HepG2 (cell line): ENCODE results near the gene DLG2. TPM values are rescaled to one million over a fixed set of nuclear protein-coding genes. Genes with fewer than 3 reads are reported as not detected.

ENCODE experiments used
- ATAC-seq: fragments of 200-7000 bp; cut with Tn5 transposase; 3 replicates; pipeline ENCODE4 v1.9.1; 2020; ENCODE audit warnings: mild to moderate bottlenecking, moderate library complexity
- BruUV-seq: library from RNA; stranded (reverse); fragments of 400-500 nt; replicated peaks from 2 replicates; lab custom pipeline; 2021; lab: Mats Ljungman, UMichigan
- CTCF ChIA-PET: fragments of 300-600 bp; formaldehyde crosslinking; extraction: SDS; loops from one replicate; lab custom pipeline; 2021; ENCODE audit warnings: low total read pairs, inconsistent platforms, low intra/inter-chr PET ratio; lab: Yijun Ruan, JAX
- POLR2A ChIA-PET: fragments of 350-600 bp; sonication (Branson Sonifier 250); formaldehyde crosslinking; loops from one replicate; lab custom pipeline; 2020; ENCODE audit warnings: antibody characterized with exemption, inconsistent platforms; lab: Yijun Ruan, JAX
- DNase-seq: peaks from one replicate; pipeline ENCODE4 v3.0.0-alpha.2; 2015; ENCODE audit warnings: low spot score
- FAIRE-seq: peaks from 3 replicates; lab custom pipeline; 2011; peaks lifted over from hg19 to GRCh38; lab: Jason Lieb, UNC
- H2AFZ ChIP-seq: one replicate; pipeline ENCODE4 v1.6.1; 2011; ENCODE audit warnings: low read length, inconsistent platforms
- H3K27ac ChIP-seq: fragments of 300-600 bp; 3 replicates; pipeline ENCODE4 v1.8.0; 2011; ENCODE audit warnings: mixed run types, mild to moderate bottlenecking, mixed read lengths, low read length, inconsistent platforms; ENCODE audit not compliant: insufficient read depth; ENCODE audit errors: extremely low read length
- H3K27me3 ChIP-seq, 2 experiments: fragments of 200-600 bp in 1 of 2; 2 replicates in 1 of 2; 3 replicates in 1 of 2; pipeline versions ENCODE4 v1.6.0 to v1.8.0; 2011; ENCODE audit warnings: low read length in 2 of 2, mild to moderate bottlenecking in 2 of 2, moderate library complexity in 2 of 2, inconsistent platforms in 1 of 2; ENCODE audit not compliant: insufficient read depth in 2 of 2, control insufficient read depth in 1 of 2
- H3K36me3 ChIP-seq, 2 experiments: fragments of 200-600 bp in 1 of 2; replicated peaks in 1 of 2; 2 replicates in 1 of 2; 3 replicates in 1 of 2; pipeline versions ENCODE4 v1.5.1 to v1.8.0; 2011; ENCODE audit warnings: low read length in 2 of 2, inconsistent platforms in 1 of 2; ENCODE audit not compliant: insufficient read depth in 2 of 2, control insufficient read depth in 1 of 2
- H3K4me1 ChIP-seq: 2 replicates; pipeline ENCODE4 v1.5.1; 2012; ENCODE audit warnings: low read length, inconsistent platforms; ENCODE audit not compliant: insufficient read depth
- H3K4me2 ChIP-seq: 2 replicates; pipeline ENCODE4 v1.6.0; 2011; ENCODE audit warnings: low read depth, low read length, inconsistent platforms
- H3K4me3 ChIP-seq, 3 experiments: fragments of 200-600 bp in 1 of 3; sonication (generic), shearing (Covaris generic) in 1 of 3; replicated peaks in 1 of 3; 2 replicates each; pipeline ENCODE4 v1.5.1; 2011 to 2016; ENCODE audit warnings: low read length in 3 of 3, inconsistent platforms in 2 of 3, low read depth in 2 of 3, mild to moderate bottlenecking in 2 of 3, control low read depth in 1 of 3, mixed read lengths in 1 of 3; ENCODE audit not compliant: insufficient read depth in 1 of 3
- H3K79me2 ChIP-seq: one replicate; pipeline ENCODE4 v1.6.1; 2011; ENCODE audit warnings: low read length, inconsistent platforms; ENCODE audit not compliant: insufficient read depth
- H3K9ac ChIP-seq: 2 replicates; pipeline ENCODE4 v1.6.0; 2011; ENCODE audit warnings: mild to moderate bottlenecking, low read depth, low read length, inconsistent platforms; ENCODE audit not compliant: insufficient read depth
- H3K9me3 ChIP-seq: 2 replicates; pipeline ENCODE4 v1.5.1; 2012; ENCODE audit warnings: mild to moderate bottlenecking, low read length
- H4K20me1 ChIP-seq: 2 replicates; pipeline ENCODE4 v1.6.0; 2011; ENCODE audit warnings: inconsistent platforms, mild to moderate bottlenecking, low read length, moderate library complexity; ENCODE audit not compliant: insufficient read depth
- ELK4 ChIP-seq: sonication (generic); formaldehyde crosslinking; IDR thresholded peaks from 2 replicates; pipeline ENCODE4 v1.9.0; 2021; ENCODE audit warnings: missing genetic modification reagents, borderline replicate concordance
- GABPB1 ChIP-seq: IDR thresholded peaks from 2 replicates; pipeline ENCODE4 v1.6.1; 2016; ENCODE audit warnings: mild to moderate bottlenecking, missing genetic modification reagents, moderate library complexity, missing compliant biosample characterization
- SIN3B ChIP-seq: fragments of 150-350 bp; IDR thresholded peaks from 2 replicates; pipeline ENCODE4 v1.6.1; 2014; ENCODE audit warnings: low read length
- ZBED4 ChIP-seq: sonication (generic); formaldehyde crosslinking; IDR thresholded peaks from 2 replicates; pipeline ENCODE4 v1.4.0; 2020; ENCODE audit warnings: missing genetic modification reagents, borderline replicate concordance
- ZNF234 ChIP-seq: sonication (generic); formaldehyde crosslinking; conservative IDR thresholded peaks from 2 replicates; pipeline ENCODE4 v1.5.1; 2020; ENCODE audit warnings: mild to moderate bottlenecking, missing genetic modification reagents
- ZNF670 ChIP-seq: sonication (generic); formaldehyde crosslinking; IDR thresholded peaks from 2 replicates; pipeline ENCODE4 v1.8.0; 2022; ENCODE audit warnings: mild to moderate bottlenecking, missing genetic modification reagents, borderline replicate concordance
- ZNF720 ChIP-seq: sonication (generic); formaldehyde crosslinking; IDR thresholded peaks from 2 replicates; pipeline ENCODE4 v1.4.0; 2020; ENCODE audit warnings: missing genetic modification reagents
- ZNF770 ChIP-seq: sonication (generic); formaldehyde crosslinking; IDR thresholded peaks from 2 replicates; pipeline ENCODE4 v1.5.0; 2020; ENCODE audit warnings: mild to moderate bottlenecking, missing genetic modification reagents
- ZNF773 ChIP-seq: sonication (generic); formaldehyde crosslinking; IDR thresholded peaks from 2 replicates; pipeline ENCODE4 v1.4.0; 2020; ENCODE audit warnings: missing genetic modification reagents, borderline replicate concordance
- ZNF784 ChIP-seq: sonication (generic); formaldehyde crosslinking; IDR thresholded peaks from 2 replicates; pipeline ENCODE4 v1.5.1; 2020; ENCODE audit warnings: missing genetic modification reagents, mild to moderate bottlenecking, borderline replicate concordance
- in situ Hi-C: cut with HindIII; loops from 2 replicates; pipeline ENCODE4 v1.10.0; 2017; ENCODE audit warnings: low pct_unique_long_range_greater_than_20kb; ENCODE audit not compliant: extremely low pct_ligation_motif_present
- intact Hi-C: fragments of 100-400 bp; cut with micrococcal nuclease; formaldehyde crosslinking; loops from one replicate; pipeline ENCODE4 v1.10.0; 2022; ENCODE audit not compliant: unreplicated experiment
- polyA plus RNA-seq, 8 experiments: library from polyadenylated mRNA; depleted of rRNA in 3 of 8; stranded (reverse) in 7 of 8; unstranded in 1 of 8; fragments of >200 nt; fragmentation: Illumina TruSeq in 4 of 8; extraction: Trizol in 4 of 8; gene quantifications; 2 replicates each; pipeline versions ENCODE4 v1.2.1 to v1.2.3, GENCODE V29; 2011 to 2016; ENCODE audit warnings: low read depth in 4 of 8, missing spikeins in 1 of 8, mixed read lengths in 1 of 8; ENCODE audit not compliant: insufficient read depth in 1 of 8
- total RNA-seq, 5 experiments: library from RNA; depleted of rRNA; stranded (reverse); fragments of >200 nt; fragmentation: Illumina TruSeq; extraction: Trizol; gene quantifications; 2 replicates each; pipeline ENCODE4 v1.2.3, GENCODE V29; 2016; ENCODE audit warnings: low read depth in 1 of 5

The DLG2 gene
- total and polyA plus RNA-seq, 2 of the 13 experiments (the other 11 are each of a cell fraction or from before 2014, with no cell fraction given) = 0.46 to 1.0 TPM

GRCh38 chr11:84673753-84674152 is 953.4 kb downstream of the DLG2 start:
- CTCF ChIA-PET = no interaction called here
- Histone ChIP-seq H3K4me1 (no peaks in the 10 kb centered on the region), H3K9me3 (no peaks in the 10 kb centered on the region), H3K9ac (no peak overlapping the region), H2AFZ (no peak overlapping the region), H3K4me3 (no peak overlapping the region), H3K79me2 (no peaks in the 10 kb centered on the region), H4K20me1 (no peaks in the 10 kb centered on the region), H3K27me3 (no peaks in the 10 kb centered on the region), H3K36me3 (no peaks in the 10 kb centered on the region), H3K27ac (no peak overlapping the region), H3K4me2 (no peak overlapping the region)
- POLR2A ChIA-PET = no interaction called here
- intact Hi-C loops = no loop called here
- no TSS peak for BruUV-seq
- ATAC-seq (no peak), DNase-seq (no peak), FAIRE-seq (no peak)
- TF ChIP-seq ZNF720 (no peak), ZBED4 (CRISPR knock-in tag) (no peak), ZNF773 (CRISPR knock-in tag) (no peak), ZNF784 (CRISPR knock-in tag) (no peak), ELK4 (no peak), ZNF234 (CRISPR knock-in tag) (no peak), ZNF670 (CRISPR knock-in tag) (no peak), GABPB1 (no peak), ZNF770 (CRISPR knock-in tag) (no peak), SIN3B (no peak)
- in situ Hi-C loops = no loop called here
